Breast epithelium (tissue), 3 donors: ENCODE results near the gene TRAIP.

Experiments used
- CTCF ChIP-seq, 3 donors: fragments of 450-650 bp; IDR thresholded peaks; one replicate each; pipeline ENCODE4 v1.5.1; 2016 to 2017; ENCODE audit warnings: antibody characterized with exemption in 3 of 3, mild to moderate bottlenecking in 3 of 3, moderate library complexity in 3 of 3
- POLR2A ChIP-seq: fragments of 450-650 bp; IDR thresholded peaks from one replicate; pipeline ENCODE4 v1.6.1; 2016; ENCODE audit warnings: antibody characterized with exemption, mild to moderate bottlenecking, moderate library complexity

- TF ChIP-seq CTCF (IDR thresholded peaks at IDR 0.05) (no peak), POLR2A (no peak)
Observed at GRCh38 chr3:49859576-49860305, 3.4 kb upstream of the TRAIP start.
